NB4 (cell line): ENCODE measurements around the gene C1QTNF1.
A peak's percentile ranks its signal among the peaks of the same experiment; 100 is the strongest.

Experiments
- MYC ChIP-seq: IDR thresholded peaks from 2 replicates; pipeline ENCODE4 v1.6.1; 2011; ENCODE audit warnings: low read depth, low read length
- POLR2A ChIP-seq: IDR thresholded peaks from 2 replicates; pipeline ENCODE4 v1.6.1; 2011; ENCODE audit warnings: mild to moderate bottlenecking; ENCODE audit not compliant: insufficient read length; ENCODE audit errors: extremely low read depth
- TF ChIP-seq, protein P1 (sequence below): IDR thresholded peaks from one replicate; pipeline ENCODE4 v1.5.1; 2012; ENCODE audit warnings: low read depth, low read length
- TF ChIP-seq, protein P2 (sequence below): IDR thresholded peaks from 2 replicates; pipeline ENCODE4 v1.6.1; 2011; ENCODE audit warnings: low read depth, low read length

GRCh38 chr17:79019632-79020584, 4.1 kb upstream of the C1QTNF1 start:
- TF ChIP-seq, protein P1, sequence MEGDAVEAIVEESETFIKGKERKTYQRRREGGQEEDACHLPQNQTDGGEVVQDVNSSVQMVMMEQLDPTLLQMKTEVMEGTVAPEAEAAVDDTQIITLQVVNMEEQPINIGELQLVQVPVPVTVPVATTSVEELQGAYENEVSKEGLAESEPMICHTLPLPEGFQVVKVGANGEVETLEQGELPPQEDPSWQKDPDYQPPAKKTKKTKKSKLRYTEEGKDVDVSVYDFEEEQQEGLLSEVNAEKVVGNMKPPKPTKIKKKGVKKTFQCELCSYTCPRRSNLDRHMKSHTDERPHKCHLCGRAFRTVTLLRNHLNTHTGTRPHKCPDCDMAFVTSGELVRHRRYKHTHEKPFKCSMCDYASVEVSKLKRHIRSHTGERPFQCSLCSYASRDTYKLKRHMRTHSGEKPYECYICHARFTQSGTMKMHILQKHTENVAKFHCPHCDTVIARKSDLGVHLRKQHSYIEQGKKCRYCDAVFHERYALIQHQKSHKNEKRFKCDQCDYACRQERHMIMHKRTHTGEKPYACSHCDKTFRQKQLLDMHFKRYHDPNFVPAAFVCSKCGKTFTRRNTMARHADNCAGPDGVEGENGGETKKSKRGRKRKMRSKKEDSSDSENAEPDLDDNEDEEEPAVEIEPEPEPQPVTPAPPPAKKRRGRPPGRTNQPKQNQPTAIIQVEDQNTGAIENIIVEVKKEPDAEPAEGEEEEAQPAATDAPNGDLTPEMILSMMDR, result peak; percentile 51
- TF ChIP-seq POLR2A, result no peak
- TF ChIP-seq, protein P2, sequence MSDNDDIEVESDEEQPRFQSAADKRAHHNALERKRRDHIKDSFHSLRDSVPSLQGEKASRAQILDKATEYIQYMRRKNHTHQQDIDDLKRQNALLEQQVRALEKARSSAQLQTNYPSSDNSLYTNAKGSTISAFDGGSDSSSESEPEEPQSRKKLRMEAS, result no peak
- no peak for TF ChIP-seq MYC
